Nephron progenitor cell (in vitro differentiated cells): ENCODE results near the gene EMX1.

Source experiments
- DNase-seq: peaks from one replicate; pipeline ENCODE4 v3.0.0; 2021
- H3K27ac Mint-ChIP-seq: 2 replicates; pipeline ENCODE4 v1.8.0; 2021; ENCODE audit warnings: mild to moderate bottlenecking, moderate library complexity, mixed read lengths
- H3K27me3 Mint-ChIP-seq: 2 replicates; pipeline ENCODE4 v1.8.0; 2021; ENCODE audit warnings: mild to moderate bottlenecking, low read depth, mixed read lengths; ENCODE audit not compliant: poor library complexity
- H3K36me3 Mint-ChIP-seq: 2 replicates; pipeline ENCODE4 v1.8.0; 2021; ENCODE audit warnings: low read depth, mixed read lengths
- H3K4me1 Mint-ChIP-seq: 2 replicates; pipeline ENCODE4 v1.8.0; 2021; ENCODE audit warnings: mixed read lengths
- H3K4me3 Mint-ChIP-seq: 2 replicates; pipeline ENCODE4 v1.8.0; 2021; ENCODE audit warnings: mild to moderate bottlenecking, moderate library complexity, mixed read lengths
- H3K9me3 Mint-ChIP-seq: 2 replicates; pipeline ENCODE4 v1.8.0; 2021; ENCODE audit warnings: mild to moderate bottlenecking, moderate library complexity, mixed read lengths
- CTCF ChIP-seq: fragments of 200-600 bp; sonication (generic); IDR thresholded peaks from 2 replicates; pipeline ENCODE4 v1.5.0; 2021; ENCODE audit warnings: antibody characterized with exemption

EMX1 gene

GRCh38 chr2:72925328-72925943 lies 8.1 kb downstream of the EMX1 start:
- Mint-ChIP-seq H3K27ac (no peak overlapping the region), H3K4me1 (peaks cover 4% of the 10 kb centered on the region), H3K27me3 (no peaks in the 10 kb centered on the region), H3K36me3 (no peaks in the 10 kb centered on the region), H3K4me3 (no peak overlapping the region), H3K9me3 (peaks cover 5% of the 10 kb centered on the region)
- peak; percentile 33 for DNase-seq
- TF ChIP-seq CTCF = no peak

- no peak for TF ChIP-seq CTCF
- Mint-ChIP-seq H3K36me3 (no peaks in the 10 kb centered on the region), H3K27ac (no peak overlapping the region), H3K9me3 (peaks cover 5% of the 10 kb centered on the region), H3K27me3 (peaks cover 6% of the 10 kb centered on the region), H3K4me3 (no peak overlapping the region), H3K4me1 (peaks cover 4% of the 10 kb centered on the region)
- no peak for DNase-seq
These were observed 9.0 kb downstream of the EMX1 start for GRCh38 chr2:72926368-72926767.

GRCh38 chr2:72926811-72927465 lies 9.6 kb downstream of the EMX1 start:
- TF ChIP-seq CTCF = no peak
- Mint-ChIP-seq H3K27ac (no peak overlapping the region), H3K27me3 (peaks cover 10% of the 10 kb centered on the region), H3K4me1 (peaks cover 4% of the 10 kb centered on the region), H3K36me3 (no peaks in the 10 kb centered on the region), H3K9me3 (peaks cover 5% of the 10 kb centered on the region), H3K4me3 (no peak overlapping the region)
- DNase-seq = no peak

GRCh38 chr2:72927619-72928550 lies 10.6 kb downstream of the EMX1 start:
- Mint-ChIP-seq H3K4me1 (peaks cover 4% of the 10 kb centered on the region), H3K9me3 (peaks cover 2% of the 10 kb centered on the region), H3K27ac (no peak overlapping the region), H3K4me3 (no peak overlapping the region), H3K27me3 (peaks cover 18% of the 10 kb centered on the region), H3K36me3 (no peaks in the 10 kb centered on the region)
- no peak for DNase-seq
- TF ChIP-seq CTCF = no peak

GRCh38 chr2:72929010-72929409 lies 11.7 kb downstream of the EMX1 start:
- H3K27me3 Mint-ChIP-seq = peaks cover 24% of the 10 kb centered on the region
- DNase-seq = no peak
- no peak overlapping the region for H3K4me3 Mint-ChIP-seq
- no peak overlapping the region for H3K27ac Mint-ChIP-seq
- H3K9me3 Mint-ChIP-seq = no peaks in the 10 kb centered on the region
- H3K36me3 Mint-ChIP-seq = no peaks in the 10 kb centered on the region
- peaks cover under 1% of the 10 kb centered on the region for H3K4me1 Mint-ChIP-seq
- no peak for TF ChIP-seq CTCF
